HL-60/S4 treated with retinoic acid at 250 ng/mL for 4 days and 3 days (cell line): Measurements from ENCODE around the gene SZT2.
"Not testable (repeated sequence)": the region's sequence is repeated elsewhere in the genome, so short reads cannot be mapped to it uniquely, and the experiment has no call there.

Experiments
- in situ Hi-C: fragments of 300-500 bp; cut with MboI; formaldehyde crosslinking; loops from 2 replicates; pipeline ENCODE4 v1.7.0; 2022; ENCODE audit warnings: low sequenced_read_pairs

Gene SZT2

GRCh38 chr1:43451701-43452532, 62.2 kb downstream of the SZT2 start:
- in situ Hi-C loops, result no loop called here

- in situ Hi-C loops, result no loop called here
These were observed 63.2 kb downstream of the SZT2 start for GRCh38 chr1:43452789-43453441.

GRCh38 chr1:43453442-43454269, 64.0 kb downstream of the SZT2 start, which contains the start of gene HYI:
Gene HYI (minus strand): TSS chr1:43453931. CDS start chr1:43453793, 138 bp downstream.
- in situ Hi-C loops, result no loop called here

- in situ Hi-C loops, result no loop called here
These were observed 64.7 kb downstream of the SZT2 start for GRCh38 chr1:43454270-43455011.

- in situ Hi-C loops, result no loop called here
These were observed 65.7 kb downstream of the SZT2 start for GRCh38 chr1:43455213-43455889.

GRCh38 chr1:43458379-43458778, 68.7 kb downstream of the SZT2 start:
- in situ Hi-C loops, result not testable (repeated sequence)

- in situ Hi-C loops, result no loop called here
These were observed 71.4 kb downstream of the SZT2 start for GRCh38 chr1:43460988-43461693.

- in situ Hi-C loops, result no loop called here
These were observed 73.8 kb downstream of the SZT2 start for GRCh38 chr1:43463479-43463878.

- in situ Hi-C loops, result no loop called here
These were observed 75.2 kb downstream of the SZT2 start for GRCh38 chr1:43464681-43465504.

- in situ Hi-C loops, result no loop called here
These were observed 75.9 kb downstream of the SZT2 start for GRCh38 chr1:43465505-43466067.

GRCh38 chr1:43466403-43466802, 76.7 kb downstream of the SZT2 start:
- in situ Hi-C loops, result no loop called here

- in situ Hi-C loops, result no loop called here
These were observed 78.7 kb downstream of the SZT2 start for GRCh38 chr1:43468414-43468813.

GRCh38 chr1:43469932-43470331, 80.2 kb downstream of the SZT2 start:
- in situ Hi-C loops, result no loop called here

GRCh38 chr1:43472087-43472462, 82.4 kb downstream of the SZT2 start:
- in situ Hi-C loops, result no loop called here

GRCh38 chr1:43472463-43473151, 82.9 kb downstream of the SZT2 start:
- in situ Hi-C loops, result not testable (repeated sequence)

GRCh38 chr1:43473463-43473862, 83.8 kb downstream of the SZT2 start:
- in situ Hi-C loops, result no loop called here

- in situ Hi-C loops, result not testable (repeated sequence)
These were observed 86.1 kb downstream of the SZT2 start for GRCh38 chr1:43475611-43476401.
